ENCODE measurements around the gene WDR89.

- no peak for TF ChIP-seq CTCF (IDR thresholded peaks at IDR 0.05)
- TF ChIP-seq ZFX (IDR thresholded peaks at IDR 0.05; ENCODE audit: borderline replicate concordance) = no peak
These were observed 17.5 kb downstream of the WDR89 start for GRCh38 chr14:63624203-63624602.

Measured in 22Rv1 (cell line).